Mesenchymal stem cell (in vitro differentiated cells and primary cell): Measurements from ENCODE around the gene KCNIP4.
A peak's percentile ranks its signal among the peaks of the same experiment; 100 is the strongest.

Source experiments
- DNase-seq: peaks from one replicate; pipeline ENCODE4 v3.0.0-alpha.2; 2013
- H2AFZ ChIP-seq: one replicate; pipeline ENCODE4 v1.6.1; 2013; ENCODE audit warnings: low read depth, mild to moderate bottlenecking, control low read depth, inconsistent platforms, low read length, moderate library complexity
- H2AK5ac ChIP-seq: 2 replicates; pipeline ENCODE4 v1.6.1; 2013; ENCODE audit warnings: low read length, moderate library complexity, mild to moderate bottlenecking, inconsistent platforms; ENCODE audit not compliant: severe bottlenecking
- H2BK120ac ChIP-seq: one replicate; pipeline ENCODE4 v1.6.1; 2013; ENCODE audit warnings: low read depth, mild to moderate bottlenecking, inconsistent platforms, low read length, moderate library complexity
- H2BK12ac ChIP-seq, 2 experiments: one replicate each; pipeline ENCODE4 v1.6.1; 2013; ENCODE audit warnings: inconsistent platforms in 2 of 2, low read length in 2 of 2, mild to moderate bottlenecking in 2 of 2, moderate library complexity in 2 of 2, control low read depth in 1 of 2
- H2BK15ac ChIP-seq: one replicate; pipeline ENCODE4 v1.6.1; 2013; ENCODE audit warnings: mild to moderate bottlenecking, low read depth, inconsistent platforms; ENCODE audit not compliant: poor library complexity, severe bottlenecking
- H2BK5ac ChIP-seq: 2 replicates; pipeline ENCODE4 v1.6.1; 2013; ENCODE audit warnings: low read depth, mild to moderate bottlenecking, low read length, control low read depth, inconsistent platforms; ENCODE audit not compliant: poor library complexity, severe bottlenecking
- H3K14ac ChIP-seq, 2 experiments: one replicate each; pipeline ENCODE4 v1.6.1; 2013; ENCODE audit warnings: inconsistent platforms in 2 of 2, low read length in 2 of 2, control low read depth in 1 of 2, mild to moderate bottlenecking in 1 of 2, moderate library complexity in 1 of 2
- H3K18ac ChIP-seq, 2 experiments: one replicate each; pipeline ENCODE4 v1.6.1; 2013; ENCODE audit warnings: inconsistent platforms in 2 of 2, low read length in 2 of 2, control low read depth in 1 of 2, low read depth in 1 of 2, mild to moderate bottlenecking in 1 of 2
- H3K23ac ChIP-seq, 2 experiments: one replicate each; pipeline ENCODE4 v1.6.1; 2013; ENCODE audit warnings: inconsistent platforms in 2 of 2, low read length in 2 of 2, mild to moderate bottlenecking in 2 of 2, moderate library complexity in 2 of 2, control low read depth in 1 of 2
- H3K27ac ChIP-seq: 2 replicates; pipeline ENCODE4 v1.5.1; 2013; ENCODE audit warnings: mild to moderate bottlenecking, moderate library complexity, low read length, control low read depth, inconsistent platforms; ENCODE audit not compliant: poor library complexity, severe bottlenecking
- H3K27me3 ChIP-seq, 2 experiments: 2 replicates each; pipeline versions ENCODE4 v1.6.1 to v1.7.0; 2013; ENCODE audit warnings: low read length in 2 of 2, mild to moderate bottlenecking in 2 of 2, moderate library complexity in 2 of 2, control low read depth in 1 of 2, inconsistent platforms in 1 of 2; ENCODE audit not compliant: control insufficient read depth in 1 of 2, insufficient read depth in 1 of 2
- H3K36me3 ChIP-seq, 2 experiments: 2 replicates each; pipeline versions ENCODE4 v1.6.1 to v1.7.0; 2013; ENCODE audit warnings: low read length in 2 of 2, control low read depth in 1 of 2, inconsistent platforms in 1 of 2, low read depth in 1 of 2, mild to moderate bottlenecking in 1 of 2; ENCODE audit not compliant: insufficient read depth in 2 of 2, control insufficient read depth in 1 of 2
- H3K4ac ChIP-seq, 2 experiments: one replicate each; pipeline ENCODE4 v1.6.1; 2013; ENCODE audit warnings: inconsistent platforms in 2 of 2, low read length in 2 of 2, mild to moderate bottlenecking in 2 of 2, moderate library complexity in 2 of 2, control low read depth in 1 of 2, low read depth in 1 of 2
- H3K4me1 ChIP-seq: 2 replicates; pipeline ENCODE4 v1.6.1; 2013; ENCODE audit warnings: low read depth, low read length, control low read depth; ENCODE audit not compliant: control insufficient read depth, insufficient read depth
- H3K4me2 ChIP-seq: 2 replicates; pipeline ENCODE4 v1.6.1; 2013; ENCODE audit warnings: low read length, mild to moderate bottlenecking, inconsistent platforms; ENCODE audit not compliant: poor library complexity, severe bottlenecking
- H3K4me3 ChIP-seq, 2 experiments: 2 replicates each; pipeline versions ENCODE4 v1.5.1 to v1.7.0; 2013; ENCODE audit warnings: low read length in 2 of 2, mild to moderate bottlenecking in 2 of 2, control low read depth in 1 of 2, low read depth in 1 of 2; ENCODE audit not compliant: insufficient read depth in 1 of 2
- H3K79me1 ChIP-seq: replicated peaks from 2 replicates; pipeline ENCODE4 v1.6.1; 2013; ENCODE audit warnings: mild to moderate bottlenecking, control low read depth, low read length, inconsistent platforms; ENCODE audit not compliant: poor library complexity, severe bottlenecking
- H3K9ac ChIP-seq: 2 replicates; pipeline ENCODE4 v1.7.0; 2013; ENCODE audit warnings: mild to moderate bottlenecking, low read length, moderate library complexity
- H3K9me3 ChIP-seq: 2 replicates; pipeline ENCODE4 v1.7.0; 2013; ENCODE audit warnings: mild to moderate bottlenecking, low read length; ENCODE audit not compliant: control insufficient read depth
- H4K8ac ChIP-seq: one replicate; pipeline ENCODE4 v1.6.1; 2013; ENCODE audit warnings: inconsistent platforms, mild to moderate bottlenecking, low read length, moderate library complexity
- H4K91ac ChIP-seq: one replicate; pipeline ENCODE4 v1.6.1; 2013; ENCODE audit warnings: mild to moderate bottlenecking, low read length, inconsistent platforms
- WGBS: methylation state at CpG from one replicate; pipeline ENCODE4 v1.1.7; 2013; ENCODE audit warnings: mixed read lengths; 5-methylcytosine and 5-hydroxymethylcytosine counted together

Gene KCNIP4

GRCh38 chr4:21835712-21836111, 112.9 kb downstream of the KCNIP4 start:
- peaks cover 7% of the 10 kb centered on the region for H3K9me3 ChIP-seq
- no peak overlapping the region for H3K14ac ChIP-seq
- H2BK15ac ChIP-seq: no peak overlapping the region
- H2AK5ac ChIP-seq: no peak overlapping the region
- H2BK120ac ChIP-seq: no peak overlapping the region
- no peaks in the 10 kb centered on the region for H3K79me1 ChIP-seq
- no peaks in the 10 kb centered on the region for H3K36me3 ChIP-seq
- H3K4me3 ChIP-seq: no peak overlapping the region
- H3K4ac ChIP-seq: no peak overlapping the region
- no peak for DNase-seq
- H3K18ac ChIP-seq: no peak overlapping the region
- no peak overlapping the region for H3K9ac ChIP-seq
- H3K4me2 ChIP-seq: no peak overlapping the region
- H2BK5ac ChIP-seq: no peak overlapping the region
- no peak overlapping the region for H4K8ac ChIP-seq
- H2AFZ ChIP-seq: no peak overlapping the region
- no peak overlapping the region for H3K27ac ChIP-seq
- H3K27me3 ChIP-seq: no peaks in the 10 kb centered on the region
- no peaks in the 10 kb centered on the region for H3K4me1 ChIP-seq
- H3K23ac ChIP-seq: no peak overlapping the region
- no peak overlapping the region for H2BK12ac ChIP-seq
- H4K91ac ChIP-seq: no peak overlapping the region

GRCh38 chr4:21830272-21830671, 118.3 kb downstream of the KCNIP4 start:
- Histone ChIP-seq H4K91ac (no peak overlapping the region), H3K14ac (no peak overlapping the region), H3K9me3 (peaks cover 7% of the 10 kb centered on the region), H3K27me3 (no peaks in the 10 kb centered on the region), H3K4me3 (no peak overlapping the region), H2AK5ac (no peak overlapping the region), H2AFZ (no peak overlapping the region), H3K27ac (no peak overlapping the region), H3K79me1 (no peaks in the 10 kb centered on the region), H2BK15ac (no peak overlapping the region), H2BK5ac (no peak overlapping the region), H3K18ac (no peak overlapping the region), H3K9ac (no peak overlapping the region), H3K4me1 (no peaks in the 10 kb centered on the region), H3K23ac (no peak overlapping the region), H3K36me3 (no peaks in the 10 kb centered on the region), H2BK120ac (no peak overlapping the region), H4K8ac (peak overlapping the region; percentile 41), H2BK12ac (no peak overlapping the region), H3K4ac (no peak overlapping the region), H3K4me2 (no peak overlapping the region)
- WGBS: 42% methylated on average over 5 of the region's 5 CpGs
- no peak for DNase-seq

GRCh38 chr4:21827575-21827974, 121.0 kb downstream of the KCNIP4 start:
- H2BK12ac ChIP-seq: no peak overlapping the region

GRCh38 chr4:21826071-21826470, 122.5 kb downstream of the KCNIP4 start:
- H3K9me3 ChIP-seq: no peaks in the 10 kb centered on the region
- H3K14ac ChIP-seq: no peak overlapping the region
- no peaks in the 10 kb centered on the region for H3K27me3 ChIP-seq
- 100% methylated on average over 3 of the region's 4 CpGs for WGBS
- no peak overlapping the region for H2BK5ac ChIP-seq
- H4K91ac ChIP-seq: no peak overlapping the region
- no peak overlapping the region for H3K4me2 ChIP-seq
- no peaks in the 10 kb centered on the region for H3K36me3 ChIP-seq
- H2BK120ac ChIP-seq: no peak overlapping the region
- H2AK5ac ChIP-seq: no peak overlapping the region
- no peak for DNase-seq
- H2AFZ ChIP-seq: no peak overlapping the region
- no peak overlapping the region for H4K8ac ChIP-seq
- H3K27ac ChIP-seq: no peak overlapping the region
- no peak overlapping the region for H2BK12ac ChIP-seq
- no peak overlapping the region for H3K4me3 ChIP-seq
- H3K4ac ChIP-seq: no peak overlapping the region
- H3K9ac ChIP-seq: no peak overlapping the region
- no peak overlapping the region for H2BK15ac ChIP-seq
- no peak overlapping the region for H3K23ac ChIP-seq
- H3K18ac ChIP-seq: no peak overlapping the region
- H3K79me1 ChIP-seq: no peaks in the 10 kb centered on the region
- no peaks in the 10 kb centered on the region for H3K4me1 ChIP-seq

More at GRCh38 chr4:21827575-21827974, 121.0 kb downstream of the KCNIP4 start:
- WGBS: 20% methylated on average over 1 of the region's 3 CpGs
- Histone ChIP-seq H3K27me3 (no peaks in the 10 kb centered on the region), H3K23ac (no peak overlapping the region), H3K4me2 (no peak overlapping the region), H3K18ac (no peak overlapping the region), H3K4ac (no peak overlapping the region), H2BK5ac (no peak overlapping the region), H3K4me3 (peak overlapping the region in 1 of 2 experiments; percentile 27), H4K8ac (no peak overlapping the region), H2AK5ac (no peak overlapping the region), H3K9ac (peak overlapping the region; percentile 58), H2AFZ (no peak overlapping the region), H3K14ac (no peak overlapping the region), H2BK15ac (no peak overlapping the region), H3K36me3 (no peaks in the 10 kb centered on the region), H3K9me3 (peaks cover 7% of the 10 kb centered on the region), H4K91ac (no peak overlapping the region), H2BK120ac (no peak overlapping the region), H3K27ac (no peak overlapping the region), H3K79me1 (no peaks in the 10 kb centered on the region), H3K4me1 (no peaks in the 10 kb centered on the region)
- peak; percentile 9 for DNase-seq
